Endodermal cell (in vitro differentiated cells): ENCODE data around the gene CACNB1. TPM values are rescaled to one million over a fixed set of nuclear protein-coding genes. Genes with fewer than 3 reads are reported as not detected.

Experiments
- DNase-seq: peaks from one replicate; pipeline ENCODE4 v3.0.0-alpha.2; 2017
- H3K27ac ChIP-seq: 2 replicates; pipeline ENCODE4 v1.5.1; 2013; ENCODE audit warnings: mild to moderate bottlenecking, low read depth, low read length, moderate library complexity
- H3K27me3 ChIP-seq: 2 replicates; pipeline ENCODE4 v1.6.1; 2013; ENCODE audit warnings: mild to moderate bottlenecking, low read length, moderate library complexity; ENCODE audit not compliant: insufficient read depth, control insufficient read depth, poor library complexity, severe bottlenecking
- H3K36me3 ChIP-seq: 2 replicates; pipeline ENCODE4 v1.7.0; 2013; ENCODE audit warnings: mild to moderate bottlenecking, low read length, moderate library complexity; ENCODE audit not compliant: control insufficient read depth, insufficient read depth
- H3K4me1 ChIP-seq: one replicate; pipeline ENCODE4 v1.7.0; 2013; ENCODE audit warnings: low read length; ENCODE audit not compliant: control insufficient read depth, insufficient read depth
- H3K4me3 ChIP-seq: 2 replicates; pipeline ENCODE4 v1.5.1; 2013; ENCODE audit warnings: mild to moderate bottlenecking, low read length, moderate library complexity
- H3K9ac ChIP-seq: 2 replicates; pipeline ENCODE4 v1.6.1; 2013; ENCODE audit warnings: mild to moderate bottlenecking, low read length, moderate library complexity; ENCODE audit not compliant: poor library complexity, severe bottlenecking; ENCODE audit errors: extremely low read depth
- H3K9me3 ChIP-seq: 2 replicates; pipeline ENCODE4 v1.6.1; 2013; ENCODE audit warnings: mild to moderate bottlenecking, low read length, moderate library complexity; ENCODE audit not compliant: control insufficient read depth
- H3K27ac Mint-ChIP-seq: 2 replicates; pipeline ENCODE4 v1.8.0; 2020; ENCODE audit warnings: mixed read lengths
- H3K27me3 Mint-ChIP-seq: 2 replicates; pipeline ENCODE4 v1.8.0; 2021; ENCODE audit warnings: mild to moderate bottlenecking, mixed read lengths; ENCODE audit not compliant: insufficient read depth
- H3K36me3 Mint-ChIP-seq: 2 replicates; pipeline ENCODE4 v1.8.0; 2020; ENCODE audit warnings: low read depth, mixed read lengths
- H3K4me1 Mint-ChIP-seq: 2 replicates; pipeline ENCODE4 v1.8.0; 2020; ENCODE audit warnings: mixed read lengths
- H3K4me3 Mint-ChIP-seq: 2 replicates; pipeline ENCODE4 v1.8.0; 2020; ENCODE audit warnings: mild to moderate bottlenecking, moderate library complexity, mixed read lengths
- H3K9me3 Mint-ChIP-seq: 2 replicates; pipeline ENCODE4 v1.8.0; 2020; ENCODE audit warnings: mild to moderate bottlenecking, mixed read lengths
- CTCF ChIP-seq: fragments of 200-600 bp; sonication (generic); conservative IDR thresholded peaks from 2 replicates; pipeline ENCODE4 v1.5.0; 2021; ENCODE audit warnings: antibody characterized with exemption, mild to moderate bottlenecking
- WGBS, 2 experiments: methylation state at CpG; one replicate each; pipeline versions ENCODE4 v1.1.5 to v1.1.7; 2013; ENCODE audit warnings: missing lambda C conversion rate in 2 of 2, mixed read lengths in 1 of 2; ENCODE audit not compliant: insufficient coverage in 1 of 2, insufficient read length in 1 of 2; 5-methylcytosine and 5-hydroxymethylcytosine counted together
- total RNA-seq, 2 donors: library from RNA; stranded (reverse); fragmentation: NEBNext Ultra II Directional in 1 of 2; extraction: Animal tissue kit (Norgen Biotek cat#: 25700) in 1 of 2; gene quantifications; 2 replicates in 1 of 2; 3 replicates in 1 of 2; pipeline ENCODE4 v1.2.1, GENCODE V29; 2021

The CACNB1 gene
- total RNA-seq, 2 donors from 2014 or later: 12.2 to 13.2 TPM

DNA sequence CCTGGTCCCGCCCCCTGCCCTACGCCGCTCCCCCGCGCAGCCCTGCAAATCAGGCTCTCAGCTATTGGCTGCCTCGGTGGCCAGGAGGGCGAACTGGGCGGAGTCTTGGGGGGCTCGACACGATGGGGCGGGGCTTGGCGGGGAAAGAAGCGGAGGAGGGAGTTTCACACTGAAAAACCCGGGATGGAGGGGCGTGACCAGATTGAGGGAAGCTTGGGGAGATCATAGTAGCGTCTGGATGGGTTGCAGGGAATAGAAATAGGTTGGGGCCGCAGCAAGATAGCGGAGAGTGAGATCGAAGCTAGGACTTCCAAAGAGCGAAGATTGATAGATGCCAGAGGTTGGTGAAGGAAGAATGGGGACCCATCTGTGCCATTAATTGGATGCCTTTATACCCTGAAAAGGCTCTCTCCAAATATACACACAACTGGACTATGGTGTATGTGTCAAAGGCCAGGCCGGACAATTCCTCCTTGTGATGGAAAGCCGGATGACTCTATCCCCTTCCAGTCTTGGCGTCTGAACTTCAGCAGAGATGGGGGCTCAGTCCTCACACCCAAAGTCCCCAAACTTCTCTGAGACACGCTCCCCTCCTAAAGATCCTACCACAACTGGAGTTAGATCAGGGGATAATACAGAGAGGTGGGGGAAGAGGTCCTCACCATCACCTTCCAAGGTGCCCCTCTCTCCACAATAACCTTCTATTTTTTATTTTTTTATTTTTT, 28.7 kb upstream of the CACNB1 start:
- peak overlapping the region; percentile 51 for H3K4me3 Mint-ChIP-seq
- Histone ChIP-seq H3K36me3 (no peaks in the 10 kb centered on the region), H3K27ac (no peak overlapping the region), H3K9ac (no peak overlapping the region), H3K27me3 (peaks cover 62% of the 10 kb centered on the region), H3K4me1 (no peaks in the 10 kb centered on the region), H3K9me3 (no peaks in the 10 kb centered on the region), H3K4me3 (peak overlapping the region; percentile 31)
- H3K36me3 Mint-ChIP-seq: no peaks in the 10 kb centered on the region
- TF ChIP-seq CTCF: no peak
- peaks cover 1% of the 10 kb centered on the region for H3K4me1 Mint-ChIP-seq
- no peak overlapping the region for H3K27ac Mint-ChIP-seq
- peak; percentile 100 for DNase-seq
- H3K9me3 Mint-ChIP-seq: no peaks in the 10 kb centered on the region
- whole genome bisulfite sequencing, 2 experiments: 17 to 21% methylated on average over 10 to 23 of the region's 24 CpGs
- H3K27me3 Mint-ChIP-seq: peaks cover 71% of the 10 kb centered on the region

DNA sequence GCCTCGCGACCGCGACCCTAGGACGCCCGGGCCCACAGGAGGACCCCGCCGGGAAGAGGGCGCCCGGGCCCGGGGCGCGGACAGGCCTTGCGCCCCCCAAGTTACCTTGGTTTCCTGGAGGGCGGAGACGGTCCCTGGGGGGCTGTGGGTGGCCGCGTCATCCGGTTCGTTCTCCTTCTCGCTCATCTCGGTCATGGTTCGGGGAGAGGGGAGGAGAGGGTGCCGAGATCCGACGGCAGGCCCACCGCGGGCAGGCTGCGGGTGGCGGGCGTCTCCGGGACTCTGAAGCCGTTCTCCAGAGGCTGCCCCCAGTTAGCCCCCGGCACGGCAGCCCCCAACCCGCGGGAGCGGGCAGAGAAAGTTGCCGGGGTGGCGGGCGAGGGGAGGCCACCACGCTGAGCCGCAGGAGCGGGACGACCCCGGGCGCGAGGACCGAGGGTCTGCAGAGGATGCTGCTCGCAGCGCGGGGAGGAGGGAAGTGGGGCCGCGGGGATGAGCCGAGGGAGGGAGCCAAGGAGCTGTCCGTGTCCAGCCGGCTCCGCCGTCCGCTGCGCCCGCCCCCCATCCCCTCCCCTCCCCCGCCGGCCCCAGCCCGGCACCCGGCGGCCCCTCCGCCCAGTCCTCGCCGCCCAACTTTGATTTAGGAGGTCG, 28.0 kb upstream of the CACNB1 start, which contains the start of gene STAC2:
Gene STAC2 (minus strand): TSS at position 638 of the 651 bp plus-strand sequence. CDS start 443 bp downstream, at position 195.
- Mint-ChIP-seq H3K4me3 (peak within 1 kb of the TSS; percentile 51), H3K36me3 (no peaks in the 10 kb centered on the region), H3K27me3 (peaks cover 71% of the 10 kb centered on the region), H3K9me3 (no peaks in the 10 kb centered on the region), H3K27ac (no peak within 1 kb of the TSS), H3K4me1 (peaks cover 1% of the 10 kb centered on the region)
- H3K4me3 ChIP-seq: peak within 1 kb of the TSS; percentile 62
- no peak for DNase-seq
- H3K9me3 ChIP-seq: no peaks in the 10 kb centered on the region
- 1 to 4% methylated on average over 25 to 70 of the region's 71 CpGs for WGBS, 2 experiments
- H3K27ac ChIP-seq: no peak within 1 kb of the TSS
- H3K4me1 ChIP-seq: no peaks in the 10 kb centered on the region
- H3K36me3 ChIP-seq: no peaks in the 10 kb centered on the region
- peaks cover 62% of the 10 kb centered on the region for H3K27me3 ChIP-seq
- TF ChIP-seq CTCF: no peak
- no peak within 1 kb of the TSS for H3K9ac ChIP-seq

- Mint-ChIP-seq H3K9me3 (no peaks in the 10 kb centered on the region), H3K36me3 (no peaks in the 10 kb centered on the region), H3K27ac (no peak overlapping the region), H3K4me1 (peaks cover 1% of the 10 kb centered on the region), H3K4me3 (peak overlapping the region; percentile 51), H3K27me3 (peaks cover 75% of the 10 kb centered on the region)
- no peaks in the 10 kb centered on the region for H3K4me1 ChIP-seq
- 3 to 4% methylated on average over 45 to 68 of the region's 68 CpGs for WGBS, 2 experiments
- no peak overlapping the region for H3K27ac ChIP-seq
- no peak overlapping the region for H3K9ac ChIP-seq
- peak; percentile 70 for DNase-seq
- H3K9me3 ChIP-seq: no peaks in the 10 kb centered on the region
- H3K36me3 ChIP-seq: no peaks in the 10 kb centered on the region
- no peak for TF ChIP-seq CTCF
- H3K4me3 ChIP-seq: no peak overlapping the region
- H3K27me3 ChIP-seq: peaks cover 65% of the 10 kb centered on the region
Measured at GRCh38 chr17:39224778-39225307, 27.4 kb upstream of the CACNB1 start.
